Islet of Langerhans (tissue), 1 donor: ENCODE measurements around the gene RNF212.
"Not testable (repeated sequence)": the region's sequence is repeated elsewhere in the genome, so short reads cannot be mapped to it uniquely, and the experiment has no call there.

ENCODE experiments used
- FAIRE-seq: peaks from one replicate; lab custom pipeline; 2011; peaks lifted over from hg19 to GRCh38; lab: Jason Lieb, UNC

Gene RNF212

GRCh38 chr4:1048773-1049590, 64.4 kb downstream of the RNF212 start:
- no peak for FAIRE-seq

- no peak for FAIRE-seq
These were observed 65.2 kb downstream of the RNF212 start for GRCh38 chr4:1047976-1048772.

DNA sequence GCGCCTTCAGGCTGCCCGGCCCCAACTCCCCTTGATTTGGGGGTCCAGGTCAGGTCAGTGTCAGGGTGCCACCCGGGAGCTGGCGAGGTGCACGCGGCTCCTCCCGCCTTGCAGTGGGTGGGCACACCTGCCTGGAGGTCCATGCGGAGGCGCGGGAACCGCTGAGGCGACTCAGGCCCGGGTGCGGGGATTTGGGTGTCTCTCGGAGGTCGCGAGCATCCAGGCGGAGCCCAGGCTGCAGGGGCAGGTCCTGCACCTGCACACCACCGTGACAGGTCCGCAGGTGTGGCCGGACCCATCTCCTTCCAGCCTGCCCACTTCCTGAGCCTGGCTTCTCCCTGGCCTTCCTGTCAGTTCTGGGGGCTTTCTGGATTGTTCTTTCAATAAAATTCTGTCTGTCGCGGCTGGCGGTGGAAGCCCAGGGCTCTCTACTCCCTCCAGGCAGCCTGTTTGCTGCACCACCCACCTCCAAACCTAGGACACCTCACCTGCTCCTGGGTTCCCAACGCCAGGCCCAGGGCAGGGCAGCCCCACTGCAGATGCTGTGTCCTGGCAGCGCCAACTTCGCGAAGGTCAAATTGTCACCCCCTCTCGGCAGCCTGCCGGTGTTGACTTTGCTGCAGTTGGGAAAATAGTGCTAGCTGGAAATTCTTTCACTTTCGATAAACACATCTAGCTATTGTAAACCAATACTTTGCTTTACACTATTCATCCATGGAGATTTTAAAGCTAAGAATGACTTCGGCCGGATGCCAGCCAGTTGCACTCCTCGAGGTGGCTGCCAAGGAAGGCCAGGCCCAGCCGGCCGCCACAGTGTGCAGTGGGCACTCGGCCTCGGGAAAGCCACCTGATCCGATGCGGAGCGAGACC, 66.0 kb downstream of the RNF212 start:
- FAIRE-seq = no peak

- not testable (repeated sequence) for FAIRE-seq
These were observed 66.8 kb downstream of the RNF212 start for GRCh38 chr4:1046581-1047011.

GRCh38 chr4:1045595-1046201, 67.7 kb downstream of the RNF212 start:
- FAIRE-seq = no peak

GRCh38 chr4:1045193-1045594, 68.2 kb downstream of the RNF212 start:
- FAIRE-seq = no peak

- FAIRE-seq = no peak
These were observed 68.7 kb downstream of the RNF212 start for GRCh38 chr4:1044469-1045192.

DNA sequence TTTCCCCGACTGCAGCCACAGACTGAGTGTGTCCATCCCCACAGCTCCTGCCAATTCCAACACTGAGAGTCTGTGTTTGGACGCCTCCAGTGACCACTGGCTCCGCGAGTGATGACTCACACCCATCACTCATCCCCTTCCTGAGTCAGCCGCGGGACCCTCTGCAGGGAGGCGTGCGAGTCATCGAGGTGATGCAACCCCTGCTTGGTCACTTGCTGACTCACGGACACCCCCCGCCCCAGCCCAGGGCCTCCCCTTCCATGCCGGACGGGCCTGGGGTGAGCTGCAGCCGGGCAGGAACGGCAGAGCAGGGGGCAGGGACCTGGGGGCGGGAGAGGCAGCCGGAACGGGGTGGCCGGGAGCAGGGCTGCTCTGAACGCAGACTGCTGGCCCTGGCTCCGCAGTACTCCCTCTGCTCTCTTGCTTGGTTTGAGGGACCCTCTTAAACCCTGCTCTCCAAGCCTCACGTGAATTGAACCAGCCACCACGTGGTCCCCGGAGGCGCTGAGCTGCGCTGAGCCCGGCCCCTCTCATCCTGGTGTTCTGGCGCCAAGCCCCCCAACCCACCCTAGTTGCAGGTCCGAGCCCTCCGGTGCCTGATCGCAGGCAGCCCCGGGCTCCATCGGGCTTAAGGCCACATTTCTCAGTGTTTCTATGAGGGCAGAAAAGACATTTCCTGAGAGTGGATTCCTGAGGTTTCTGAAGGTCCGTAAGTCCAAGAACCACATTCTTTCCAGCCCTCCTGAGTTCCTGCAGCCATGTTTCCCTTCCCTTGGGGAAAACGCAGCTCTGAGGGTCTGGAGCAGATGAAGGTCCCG, 69.5 kb downstream of the RNF212 start:
- no peak for FAIRE-seq

DNA sequence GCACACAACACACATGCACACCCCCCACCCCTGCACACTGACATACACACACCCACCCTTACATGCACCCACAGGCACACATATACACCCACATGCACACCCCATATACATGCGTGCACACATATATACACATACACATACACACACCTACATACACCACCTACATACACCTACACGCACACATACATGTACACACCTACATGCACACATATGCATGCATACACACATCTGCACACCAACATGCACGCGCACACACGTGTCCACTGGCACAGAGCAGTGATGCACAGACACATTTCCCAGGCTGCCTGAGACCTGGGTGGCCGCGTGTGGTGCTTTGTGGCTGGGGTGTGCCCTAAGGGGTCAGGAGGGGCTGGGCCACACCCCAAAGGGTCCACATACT, 70.2 kb downstream of the RNF212 start:
- FAIRE-seq = no peak

DNA sequence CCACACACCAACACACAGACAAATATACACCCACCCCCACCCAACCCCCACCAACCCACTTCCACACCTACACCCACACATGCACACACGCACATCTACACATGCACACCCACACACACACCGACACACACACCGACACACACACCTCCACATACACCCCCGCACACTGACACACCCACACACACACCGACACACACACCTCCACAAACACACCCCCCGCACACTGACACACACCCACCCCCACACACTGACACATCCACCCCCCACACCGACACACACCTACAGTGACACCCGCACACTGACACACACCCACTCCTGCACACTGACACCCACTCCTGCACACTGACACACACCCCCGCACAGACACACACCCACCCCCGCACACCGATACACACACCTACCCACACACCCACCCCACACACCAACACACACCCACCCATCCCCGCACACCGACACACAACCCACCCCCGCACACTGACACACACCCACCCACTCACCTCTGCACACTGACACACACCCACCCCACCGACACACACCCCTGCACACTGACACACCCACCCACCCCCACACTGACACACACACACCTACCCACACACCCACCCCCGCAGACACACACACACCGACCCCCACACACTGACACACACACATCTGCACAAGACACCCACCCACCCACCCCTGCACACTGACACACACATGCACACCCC, 70.9 kb downstream of the RNF212 start:
- FAIRE-seq = no peak

GRCh38 chr4:1041936-1042330, 71.4 kb downstream of the RNF212 start:
- no peak for FAIRE-seq

DNA sequence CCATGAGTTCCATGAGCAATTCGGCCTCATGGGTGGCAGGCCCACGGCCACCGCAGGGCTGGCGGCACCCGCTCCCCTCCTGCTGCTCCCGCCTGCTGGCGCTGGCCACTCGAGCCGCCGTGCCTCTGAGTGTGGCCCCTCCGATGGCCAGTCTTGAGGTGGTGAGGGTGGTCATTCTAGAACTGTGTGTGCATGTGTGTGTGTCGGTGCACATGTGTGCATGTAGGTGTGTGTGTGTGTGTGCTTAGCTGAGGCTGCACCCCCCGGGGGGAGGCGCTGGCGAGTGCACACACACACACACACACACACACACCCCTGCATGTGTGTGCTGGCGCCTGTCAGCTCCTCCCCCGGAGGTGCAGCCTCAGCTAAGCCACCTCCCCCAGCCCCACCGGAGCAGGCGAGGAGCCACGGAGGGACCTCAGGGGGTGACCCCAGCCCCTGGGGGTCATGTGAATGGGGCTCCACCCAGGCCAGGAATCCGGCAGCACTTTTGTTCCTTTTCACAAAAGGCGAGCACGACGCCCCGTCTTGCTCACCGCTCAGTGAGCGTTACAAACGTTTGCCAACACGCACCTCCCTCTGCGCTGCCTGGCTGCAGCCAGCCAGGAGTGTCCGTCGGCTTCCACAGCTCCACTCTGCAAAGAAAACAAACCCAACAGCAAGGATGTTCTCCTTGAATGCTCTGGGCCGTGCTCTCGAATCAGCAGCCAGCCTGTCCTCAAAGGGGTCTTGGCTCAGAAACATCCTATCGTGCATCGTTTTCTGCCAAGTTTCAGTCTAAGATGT, 72.0 kb downstream of the RNF212 start:
- FAIRE-seq = no peak

DNA sequence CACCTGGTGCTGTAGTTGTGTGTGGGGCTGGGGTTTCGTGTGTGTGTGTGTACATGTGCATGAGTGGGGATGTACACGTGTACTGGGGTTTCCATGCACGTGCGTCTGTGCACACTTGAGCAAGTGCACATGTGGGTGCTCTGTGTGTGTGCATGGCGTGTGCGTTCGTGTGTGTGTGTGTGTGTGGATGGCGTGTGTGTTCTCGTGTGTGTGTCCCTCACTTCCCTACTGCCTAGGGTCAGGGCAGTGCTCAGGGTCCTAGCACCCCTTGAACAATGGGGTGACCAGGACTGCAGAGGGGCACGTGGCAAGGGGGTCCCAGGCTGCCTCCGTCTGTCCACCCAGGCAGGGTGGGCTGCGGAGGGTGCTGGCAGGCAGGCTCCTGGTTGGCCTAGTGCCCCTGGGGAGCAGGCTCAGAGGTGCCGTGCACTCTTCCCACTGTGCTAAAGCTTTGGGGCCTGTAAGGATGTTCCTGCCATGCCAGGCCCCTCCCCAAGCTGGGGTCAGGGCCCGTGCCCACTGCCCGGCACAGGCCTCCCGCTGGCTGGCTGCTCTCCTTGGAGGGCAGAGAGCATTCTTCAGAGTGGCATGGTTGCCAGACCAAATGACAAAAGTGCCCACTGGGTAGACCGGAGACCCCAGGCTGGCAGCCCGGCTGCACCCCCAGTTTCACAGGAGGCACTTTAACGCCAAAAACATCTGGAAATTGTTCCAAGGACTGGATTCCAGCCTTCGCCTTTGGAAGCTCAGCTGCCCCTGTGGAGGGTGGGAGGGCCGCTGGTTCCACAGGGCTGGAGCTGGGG, 72.8 kb downstream of the RNF212 start:
- no peak for FAIRE-seq

GRCh38 chr4:1039493-1040343, 73.6 kb downstream of the RNF212 start:
- no peak for FAIRE-seq

DNA sequence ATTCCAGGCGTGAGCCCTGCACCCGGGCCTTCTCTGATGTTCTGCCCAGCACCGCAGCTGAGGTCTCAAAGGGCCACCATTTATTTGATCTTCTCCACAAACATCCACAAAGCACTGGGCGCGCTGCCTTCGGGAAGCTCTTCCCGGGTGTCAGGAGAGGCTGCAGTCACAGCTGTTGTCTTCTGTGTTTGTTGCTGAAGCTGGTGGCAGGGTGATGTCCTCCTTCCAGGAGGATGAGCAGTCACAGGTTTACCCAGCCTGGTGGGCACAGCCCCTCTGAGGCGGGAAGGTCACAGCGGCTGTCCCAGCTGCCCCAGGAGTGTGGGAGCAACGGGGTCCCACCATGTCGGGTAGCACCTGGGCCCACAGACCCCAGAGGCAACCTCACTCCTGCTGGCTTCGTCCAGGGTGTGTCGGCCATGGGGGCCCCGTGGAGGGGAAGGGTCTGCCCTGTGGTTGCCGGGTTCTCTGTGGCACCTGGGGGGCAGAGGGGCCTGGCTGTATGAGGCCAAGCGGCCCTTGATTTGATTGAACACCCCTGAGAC, 74.3 kb downstream of the RNF212 start:
- no peak for FAIRE-seq

DNA sequence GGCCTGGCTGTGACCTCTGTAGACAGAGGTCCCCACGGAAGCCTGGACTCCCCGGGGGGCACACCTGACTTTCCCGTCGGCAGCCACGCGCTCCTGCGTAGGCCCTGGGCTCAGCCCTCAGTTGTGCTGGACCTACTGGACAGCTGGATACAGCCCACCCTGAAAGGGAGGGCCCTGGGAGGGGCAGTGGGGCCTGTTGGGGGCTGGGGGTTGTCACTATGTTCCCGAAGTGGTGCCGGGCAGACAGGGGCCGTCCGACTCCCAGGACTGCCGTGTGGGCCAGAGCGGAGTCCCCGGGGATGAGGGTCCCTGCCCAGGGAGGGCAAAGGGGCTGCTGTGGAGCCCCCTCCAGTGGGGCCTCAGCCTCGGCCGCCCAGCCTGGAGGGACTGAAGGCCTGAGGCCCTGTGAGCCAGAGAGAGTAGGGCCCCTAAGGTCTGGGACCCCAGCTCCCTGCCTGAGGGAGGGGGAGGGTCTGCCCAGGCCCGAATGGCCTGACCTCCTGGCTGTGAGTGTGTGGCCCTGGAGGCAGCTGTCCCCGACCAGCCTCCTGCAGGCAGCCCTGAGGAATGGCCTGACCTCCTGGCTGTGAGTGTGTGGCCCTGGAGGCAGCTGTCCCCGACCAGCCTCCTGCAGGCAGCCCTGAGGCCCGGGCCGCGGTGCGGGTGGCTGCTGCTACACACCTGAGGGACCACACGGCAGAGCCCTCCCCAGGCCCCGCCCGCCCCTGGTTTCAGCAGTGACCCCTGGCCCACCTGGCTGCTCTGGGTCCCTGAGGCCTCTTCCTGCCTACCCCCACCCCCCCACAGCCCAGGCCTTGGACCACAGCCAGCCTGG, 76.2 kb downstream of the RNF212 start:
- no peak for FAIRE-seq
